ENCODE measurements around the gene ZC3H10.

- TF ChIP-seq POLR2A (IDR thresholded peaks at IDR 0.05; ENCODE audit: low read depth, low read length) (peak; percentile 96), CTCF (IDR thresholded peaks at IDR 0.05; ENCODE audit: extremely low read depth in 1 of 2, insufficient read depth in 1 of 2, low read depth in 1 of 2, low read length in 2 of 2) (no peak), POLR2AphosphoS5 (IDR thresholded peaks at IDR 0.05; ENCODE audit: insufficient read depth, low read depth, low read length) (peak; percentile 64), MAX (IDR thresholded peaks at IDR 0.05; ENCODE audit: insufficient read depth, insufficient read length) (peak; percentile 74), MYC (IDR thresholded peaks at IDR 0.05; ENCODE audit: low read depth, low read length) (peak; percentile 8), GATA2 (IDR thresholded peaks at IDR 0.05; ENCODE audit: insufficient read depth, insufficient read length, low read depth, low read length) (no peak)
Observed at GRCh38 chr12:56104109-56104814, 13.8 kb upstream of the ZC3H10 start, which contains the start of gene PA2G4.

Data from endothelial cell of umbilical vein (primary cell).